GM18951 (cell line): ENCODE results near the gene SPARC.
"Not testable (repeated sequence)": the region's sequence is repeated elsewhere in the genome, so short reads cannot be mapped to it uniquely, and the experiment has no call there.

Experiments used
- POLR2A ChIP-seq: IDR thresholded peaks from 4 replicates; pipeline ENCODE4 v1.6.1; 2011; ENCODE audit warnings: mild to moderate bottlenecking; ENCODE audit not compliant: insufficient read length, insufficient read depth; ENCODE audit errors: extremely low read depth
- in situ Hi-C: fragments of 300-500 bp; cut with MboI; formaldehyde crosslinking; loops from one replicate; pipeline ENCODE4 v1.12.0; 2022; ENCODE audit warnings: low sequenced_read_pairs, mixed read lengths, inconsistent platforms; ENCODE audit not compliant: unreplicated experiment

Gene SPARC, protein sequence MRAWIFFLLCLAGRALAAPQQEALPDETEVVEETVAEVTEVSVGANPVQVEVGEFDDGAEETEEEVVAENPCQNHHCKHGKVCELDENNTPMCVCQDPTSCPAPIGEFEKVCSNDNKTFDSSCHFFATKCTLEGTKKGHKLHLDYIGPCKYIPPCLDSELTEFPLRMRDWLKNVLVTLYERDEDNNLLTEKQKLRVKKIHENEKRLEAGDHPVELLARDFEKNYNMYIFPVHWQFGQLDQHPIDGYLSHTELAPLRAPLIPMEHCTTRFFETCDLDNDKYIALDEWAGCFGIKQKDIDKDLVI

DNA sequence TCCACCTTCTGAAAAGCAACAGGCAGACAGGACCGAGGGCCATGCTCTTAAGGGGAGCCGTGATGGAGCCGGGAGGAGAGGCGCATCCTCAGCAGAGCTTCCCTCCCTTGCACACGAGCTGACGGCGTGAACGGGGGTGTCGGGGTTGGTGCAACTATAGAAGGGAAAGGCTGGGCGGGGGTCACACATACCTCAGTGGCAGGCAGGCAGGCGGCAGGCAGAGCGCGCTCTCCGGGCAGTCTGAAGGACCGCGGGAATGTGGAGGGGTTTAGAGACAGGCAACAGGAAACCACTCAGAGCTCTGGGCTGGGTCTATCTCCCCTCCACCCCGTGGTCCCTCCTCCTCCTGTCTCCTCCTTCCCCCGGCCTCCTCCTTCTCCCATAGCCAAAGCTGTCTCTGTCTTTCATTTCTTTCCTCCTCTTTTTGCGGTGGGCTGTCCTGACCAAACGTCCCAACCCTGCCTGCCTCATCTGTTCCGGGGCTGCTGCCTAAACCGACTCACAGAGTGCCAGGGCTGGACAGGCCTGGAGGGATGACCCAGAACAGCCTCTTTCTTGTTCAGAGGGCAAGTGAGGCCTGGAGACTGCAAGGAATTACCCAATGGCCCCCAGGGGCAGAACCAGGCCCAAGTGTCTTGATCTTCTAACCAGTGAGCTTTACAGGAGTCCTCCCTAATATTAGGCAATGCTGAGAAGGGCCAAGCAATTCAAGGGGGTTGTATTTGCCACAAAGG lies at the start of gene SPARC:
Gene SPARC (minus strand): TSS at position 242 of the 734 bp plus-strand sequence. CDS start 10,727 bp downstream, outside the sequence.
- peak; percentile 55 for TF ChIP-seq POLR2A
- in situ Hi-C loops = no loop called here

DNA sequence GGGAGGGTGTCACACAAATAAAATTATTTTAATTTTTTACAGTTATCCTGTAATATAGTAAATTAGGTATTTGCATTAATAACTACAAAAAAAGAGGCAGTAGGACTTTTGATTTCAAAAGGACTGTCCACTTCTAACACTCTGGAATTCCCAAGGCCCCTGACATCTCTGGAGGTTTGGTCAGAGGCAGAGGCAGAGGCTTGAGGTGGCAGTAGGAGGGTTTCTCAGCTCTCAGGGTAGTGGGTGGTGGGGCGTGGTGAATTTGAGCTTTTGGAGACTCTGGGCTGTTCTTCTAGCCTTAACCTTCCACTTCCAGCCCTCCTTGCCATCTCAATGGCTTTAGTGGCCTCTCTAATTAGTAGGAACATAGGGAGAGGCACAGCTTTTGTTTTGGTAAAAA lies 48.9 kb upstream of the SPARC start:
- in situ Hi-C loops = no loop called here

DNA sequence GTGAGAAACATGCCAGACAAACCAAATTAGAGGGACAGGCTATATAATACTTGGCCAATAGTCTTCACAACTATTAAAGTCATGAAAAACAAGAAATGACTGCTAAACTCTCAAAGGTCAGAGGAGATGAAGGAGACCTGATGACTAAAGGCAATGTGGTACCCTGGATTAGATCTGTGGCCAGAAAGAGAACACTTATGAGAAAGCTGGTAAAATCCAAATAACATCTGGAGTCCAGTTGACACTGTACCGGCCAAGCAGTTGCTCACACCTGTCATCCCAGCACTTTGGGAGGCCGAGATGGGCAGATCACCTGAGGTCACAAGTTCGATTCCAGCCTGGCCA lies 47.3 kb upstream of the SPARC start:
- in situ Hi-C loops = no loop called here
- no peak for TF ChIP-seq POLR2A

More for the DNA sequence above, 48.9 kb upstream of the SPARC start:
- no peak for TF ChIP-seq POLR2A

DNA sequence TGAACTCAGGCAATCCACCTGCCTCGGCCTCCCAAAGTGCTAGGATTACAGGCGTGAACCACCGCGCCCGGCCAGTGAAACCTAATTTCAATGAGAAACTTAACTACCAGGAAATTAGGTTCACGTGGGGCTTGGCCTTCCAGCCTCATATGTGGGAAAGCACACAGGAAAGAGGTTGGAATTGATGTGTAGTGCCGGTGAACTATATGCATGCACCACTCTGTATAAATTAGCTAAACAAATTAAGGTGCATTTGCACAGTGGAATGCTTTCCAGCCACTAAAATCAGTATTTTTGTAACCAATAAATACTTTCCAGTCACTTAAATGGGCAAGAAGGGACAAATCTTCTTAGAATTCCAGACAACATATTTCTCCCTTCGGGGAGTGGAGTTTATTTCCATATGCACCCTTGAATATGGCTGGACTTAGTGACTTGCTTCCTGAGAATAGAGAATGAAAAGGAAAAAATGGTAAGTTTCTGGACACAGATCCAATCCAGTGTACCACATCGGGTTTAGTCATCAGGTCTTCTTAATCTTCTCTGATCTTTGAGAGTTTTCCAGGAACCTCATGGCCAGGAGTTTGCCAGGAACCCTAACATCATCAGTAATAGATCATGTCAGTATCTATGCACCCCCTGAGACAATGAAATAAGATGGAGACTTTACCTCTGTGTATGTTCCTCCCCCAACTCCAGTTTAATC lies 46.8 kb upstream of the SPARC start:
- in situ Hi-C loops = no loop called here
- no peak for TF ChIP-seq POLR2A

DNA sequence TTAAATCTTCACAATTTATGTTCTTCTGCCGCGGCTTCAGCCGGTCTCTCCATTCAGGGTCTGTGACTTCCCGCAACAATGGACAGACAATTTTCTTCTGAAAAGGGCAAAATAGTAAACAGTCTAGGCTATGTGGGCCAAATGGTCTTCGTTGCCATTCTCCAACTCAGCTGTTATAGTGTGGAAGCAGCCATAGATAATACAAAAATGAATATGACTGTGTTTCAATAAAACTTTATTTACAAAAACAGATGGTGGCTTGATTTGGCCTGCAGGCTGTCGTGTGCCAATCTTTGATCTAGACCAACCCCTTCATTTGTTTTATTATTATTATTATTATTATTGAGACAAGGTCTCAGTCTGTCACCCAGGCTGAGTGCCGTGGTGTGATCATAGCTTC lies 43.7 kb upstream of the SPARC start:
- TF ChIP-seq POLR2A = no peak
- in situ Hi-C loops = no loop called here

DNA sequence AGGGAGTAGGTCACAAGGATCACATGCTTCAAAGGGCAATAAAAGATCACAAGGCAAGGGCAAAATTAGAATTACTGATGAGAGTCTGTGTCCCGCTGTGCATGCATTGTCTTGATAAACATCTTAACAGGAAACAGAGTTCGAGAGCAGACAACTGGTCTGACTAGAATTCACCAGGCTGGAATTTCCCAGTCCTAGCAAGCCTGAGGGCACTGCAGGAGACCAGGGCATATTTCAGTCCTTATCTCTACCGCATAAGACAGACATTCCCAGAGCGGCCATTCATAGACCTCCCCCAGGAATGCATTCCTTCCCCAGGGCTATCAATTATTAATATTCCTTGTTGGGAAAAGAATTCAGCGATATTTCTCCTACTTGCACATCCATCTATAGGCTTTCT lies 42.9 kb upstream of the SPARC start:
- in situ Hi-C loops = not testable (repeated sequence)

DNA sequence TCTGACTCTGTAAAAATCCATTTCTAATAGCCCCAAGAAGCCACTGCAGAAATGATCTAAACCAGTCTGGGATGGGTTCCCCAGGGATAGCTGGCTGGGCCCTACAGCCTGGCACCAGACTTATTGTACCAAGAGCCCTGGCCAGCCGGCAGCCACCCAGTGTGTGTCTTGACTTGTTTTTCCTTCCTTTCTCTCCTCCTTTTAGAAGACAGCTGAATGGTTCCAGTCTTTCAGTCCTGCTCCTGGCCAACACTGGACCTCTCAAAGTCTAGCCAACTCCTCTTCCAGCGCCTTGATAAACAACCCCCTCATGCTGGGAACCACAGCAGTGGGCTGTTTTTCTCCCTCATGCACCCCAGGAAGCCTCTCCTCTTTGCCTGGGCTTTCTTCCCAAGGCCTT lies 37.6 kb upstream of the SPARC start:
- in situ Hi-C loops = no loop called here
- no peak for TF ChIP-seq POLR2A

DNA sequence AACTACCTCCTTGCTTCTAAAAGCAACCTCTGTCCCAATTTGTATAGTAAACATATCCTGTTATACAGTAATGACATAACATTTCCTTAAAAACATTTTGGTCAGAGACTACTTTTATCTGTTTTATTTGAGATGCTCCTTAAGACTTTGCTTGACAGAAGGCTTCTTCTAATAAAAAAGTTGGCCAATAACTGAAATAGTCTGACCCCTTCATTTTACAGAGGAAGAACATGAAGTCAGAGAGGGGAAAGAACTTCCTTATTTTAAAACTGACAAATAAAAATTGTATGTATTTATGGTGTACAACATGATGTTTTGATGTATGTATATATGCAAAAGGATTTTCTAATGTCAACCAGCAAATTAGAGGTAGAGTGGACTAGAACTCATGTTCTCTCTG lies 35.8 kb upstream of the SPARC start:
- TF ChIP-seq POLR2A = no peak
- in situ Hi-C loops = no loop called here

DNA sequence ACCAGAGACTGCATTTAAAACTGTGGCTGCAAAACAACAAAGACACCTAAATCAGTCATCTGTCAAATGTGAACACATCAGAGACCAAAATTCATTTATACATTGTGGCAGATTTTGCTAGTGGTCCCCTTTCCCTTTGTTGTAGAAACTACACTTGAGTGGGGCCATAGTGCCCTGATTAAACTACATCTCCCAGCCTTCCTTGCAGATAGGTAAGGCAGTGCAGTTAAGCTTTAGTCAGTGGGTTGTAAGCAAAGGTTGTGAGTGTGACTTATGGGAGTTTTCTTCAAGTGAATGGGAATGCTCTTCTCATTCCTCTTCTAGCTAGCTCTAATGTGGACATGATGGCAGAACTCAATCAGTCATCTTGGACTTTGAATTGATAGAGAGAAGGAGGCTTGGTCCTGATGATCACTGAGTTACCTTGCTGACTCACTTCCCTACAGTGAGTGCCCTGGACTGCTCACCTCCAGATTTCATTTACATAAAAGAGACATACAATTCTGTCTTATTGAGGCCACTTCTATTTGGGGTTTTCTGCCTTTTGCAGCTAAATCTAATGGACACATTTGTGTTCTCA lies 35.2 kb upstream of the SPARC start:
- in situ Hi-C loops = no loop called here
- no peak for TF ChIP-seq POLR2A

DNA sequence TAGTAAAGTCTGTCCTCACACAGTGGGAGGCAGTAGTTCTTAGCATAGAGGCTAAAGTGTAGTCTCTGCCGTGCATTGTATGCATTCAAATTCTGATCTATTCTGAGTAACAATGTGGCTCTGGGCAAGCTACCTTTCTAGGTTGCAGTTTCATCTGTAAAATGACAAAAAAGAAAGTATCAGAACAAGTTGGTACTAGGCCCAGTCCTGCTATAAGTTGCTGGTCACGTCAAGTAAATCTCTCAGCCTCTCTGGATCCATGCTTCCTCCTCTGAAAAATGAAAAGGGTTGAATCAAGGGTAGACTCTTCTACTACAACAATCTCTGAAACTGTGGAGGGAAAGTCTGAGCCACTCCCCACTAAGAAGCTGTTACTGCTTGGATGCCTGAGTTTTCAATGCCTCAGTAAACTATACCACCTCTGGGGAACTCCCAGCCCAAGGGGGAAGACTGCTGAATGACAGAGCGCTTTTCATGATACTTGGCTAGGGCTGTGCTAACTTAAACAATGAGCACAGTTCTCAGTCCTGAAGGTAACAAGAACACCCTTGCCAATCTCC lies 34.5 kb upstream of the SPARC start:
- in situ Hi-C loops = no loop called here
- TF ChIP-seq POLR2A = no peak

DNA sequence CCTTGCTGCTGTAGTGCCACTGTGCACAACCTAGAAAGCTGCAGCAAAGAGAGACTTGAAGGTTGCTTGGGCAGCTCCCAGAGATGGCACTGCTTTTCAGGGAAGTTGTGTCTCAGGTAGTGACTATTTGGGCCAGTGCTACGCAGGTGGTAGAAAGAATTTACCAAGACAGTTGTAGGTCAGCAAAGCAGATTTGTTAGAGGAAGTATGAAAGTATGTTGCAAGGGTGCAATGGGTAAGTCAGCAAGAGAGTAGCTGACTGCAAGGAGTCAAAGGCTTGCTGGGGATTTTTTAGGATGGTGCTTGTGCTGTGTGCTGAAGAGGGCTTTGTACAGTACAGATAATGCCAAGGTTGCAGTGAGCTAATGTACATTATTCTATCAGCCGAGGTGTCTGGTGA lies 33.5 kb upstream of the SPARC start:
- TF ChIP-seq POLR2A = no peak

DNA sequence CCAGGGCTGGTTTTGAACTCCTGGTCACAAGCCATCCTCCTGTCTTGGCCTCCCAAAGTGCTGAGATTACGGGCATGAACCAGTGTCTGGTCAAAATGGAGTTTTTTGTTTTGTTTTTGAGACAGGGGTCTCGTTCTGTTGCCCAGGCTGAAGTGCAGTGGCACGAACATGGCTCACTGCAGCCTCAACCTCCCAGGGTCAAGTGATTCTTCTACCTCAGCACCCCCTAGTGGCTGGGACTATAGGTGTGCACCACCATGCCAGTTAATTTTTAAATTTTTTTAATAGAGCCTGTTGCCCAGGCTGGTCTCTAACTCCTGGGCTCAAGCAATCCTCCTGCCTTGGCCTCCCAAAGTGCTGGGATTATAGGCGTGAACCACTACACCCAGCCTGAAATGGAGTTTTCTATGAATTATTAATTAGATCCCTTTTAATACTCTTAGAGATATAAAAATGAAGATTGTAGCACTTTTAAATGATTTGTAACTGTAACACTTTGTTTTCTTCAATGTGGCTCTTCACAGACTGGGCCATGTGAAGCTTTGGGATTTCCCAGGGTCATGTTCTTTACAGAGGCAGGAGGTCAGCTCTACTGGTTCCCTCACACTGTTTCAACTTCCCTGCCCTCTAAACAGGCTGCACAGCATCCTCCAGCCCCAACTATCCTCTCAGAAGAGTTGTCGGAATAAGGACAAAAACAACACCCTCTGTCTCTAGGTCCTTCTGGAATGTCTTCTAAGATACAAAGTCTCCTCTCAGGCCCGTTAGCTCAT lies 32.7 kb upstream of the SPARC start:
- in situ Hi-C loops = no loop called here
- no peak for TF ChIP-seq POLR2A

More for the DNA sequence above, 33.5 kb upstream of the SPARC start:
- in situ Hi-C loops = no loop called here
